HL-60 (cell line): ENCODE data around the gene FXR2.

Experiments used
- DNase-seq, 2 experiments: peaks; one replicate each; pipeline ENCODE4 v3.0.0-alpha.2; 2010 to 2020; ENCODE audit warnings: low read depth in 1 of 2, low spot score in 1 of 2
- H3K27ac ChIP-seq: fragments of 250-450 bp; sonication (Bioruptor Pico); replicated peaks from 2 replicates; pipeline ENCODE4 v1.5.1; 2020; ENCODE audit warnings: mild to moderate bottlenecking, moderate library complexity
- H3K27me3 ChIP-seq: fragments of 250-450 bp; sonication (Bioruptor Pico); 2 replicates; pipeline ENCODE4 v1.5.1; 2021; ENCODE audit warnings: mild to moderate bottlenecking, moderate library complexity; ENCODE audit not compliant: insufficient read depth, poor library complexity, severe bottlenecking
- H3K4me3 ChIP-seq: replicated peaks from 2 replicates; pipeline ENCODE4 v1.5.1; 2011; ENCODE audit warnings: mild to moderate bottlenecking, control low read depth, low read length; ENCODE audit not compliant: insufficient read depth
- CTCF ChIP-seq: IDR thresholded peaks from one replicate; pipeline ENCODE4 v1.5.1; 2011; ENCODE audit warnings: low read length, control low read depth, inconsistent platforms; ENCODE audit not compliant: insufficient read depth
- GABPA ChIP-seq: IDR thresholded peaks from 2 replicates; pipeline ENCODE4 v1.6.1; 2012; ENCODE audit warnings: low read depth
- POLR2AphosphoS5 ChIP-seq: IDR thresholded peaks from 2 replicates; pipeline ENCODE4 v1.6.1; 2012; ENCODE audit warnings: low read depth
- REST ChIP-seq: IDR thresholded peaks from 2 replicates; pipeline ENCODE4 v1.6.1; 2012; ENCODE audit warnings: low read depth; ENCODE audit not compliant: insufficient replicate concordance
- SPI1 ChIP-seq: IDR thresholded peaks from 2 replicates; pipeline ENCODE4 v1.6.1; 2012; ENCODE audit warnings: low read depth, mild to moderate bottlenecking, borderline replicate concordance

The FXR2 gene

DNA sequence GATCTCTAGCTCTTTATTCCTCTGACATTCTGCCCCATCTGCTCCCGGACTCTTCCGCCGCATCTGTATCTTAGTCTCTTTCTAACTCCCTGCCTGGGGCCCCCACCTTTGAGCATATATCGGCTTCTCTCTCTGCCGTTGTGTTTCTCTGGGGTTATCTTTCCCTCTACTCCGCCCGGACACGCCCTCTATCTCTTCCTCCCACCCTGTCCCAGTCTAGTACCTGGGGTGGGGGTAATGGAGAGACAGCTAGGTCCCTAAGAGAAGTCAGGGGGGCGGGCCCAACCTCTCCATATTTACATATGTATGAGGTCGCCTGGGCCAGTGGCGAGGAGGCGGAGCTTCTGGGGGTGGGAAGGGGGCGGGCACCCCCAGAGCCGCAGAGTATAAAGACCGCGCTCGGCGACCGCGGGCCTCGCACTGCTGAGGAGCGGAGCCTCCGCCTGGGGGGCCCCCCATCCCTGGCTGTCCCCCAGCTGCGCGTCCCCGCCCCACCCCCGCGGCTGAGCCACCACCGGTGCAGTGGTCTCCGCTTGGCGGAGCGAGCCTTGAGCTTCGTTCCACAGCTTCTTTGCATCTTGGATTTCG, 35.9 kb upstream of the FXR2 start, which contains the start of gene ATP1B2:
Gene ATP1B2, plus strand, starts transcription at position 418 of the 588 bp plus-strand sequence. CDS start 593 bp downstream, outside the sequence.
- H3K4me3 ChIP-seq = no peak within 1 kb of the TSS
- no peak for DNase-seq

GRCh38 chr17:7647018-7647417, 32.3 kb upstream of the FXR2 start:
- H3K27ac ChIP-seq = no peak overlapping the region
- no peaks in the 10 kb centered on the region for H3K27me3 ChIP-seq
- no peak overlapping the region for H3K4me3 ChIP-seq
- DNase-seq = no peak
- no peak for TF ChIP-seq GABPA
- TF ChIP-seq CTCF = no peak
- TF ChIP-seq REST = no peak
- TF ChIP-seq SPI1 = no peak
- no peak for TF ChIP-seq POLR2AphosphoS5

More for the DNA sequence above, 35.9 kb upstream of the FXR2 start, which contains the start of gene ATP1B2:
- Histone ChIP-seq H3K27ac (no peak within 1 kb of the TSS), H3K27me3 (no peaks in the 10 kb centered on the region)
- TF ChIP-seq CTCF (no peak), REST (no peak), POLR2AphosphoS5 (no peak), GABPA (no peak), SPI1 (no peak)

DNA sequence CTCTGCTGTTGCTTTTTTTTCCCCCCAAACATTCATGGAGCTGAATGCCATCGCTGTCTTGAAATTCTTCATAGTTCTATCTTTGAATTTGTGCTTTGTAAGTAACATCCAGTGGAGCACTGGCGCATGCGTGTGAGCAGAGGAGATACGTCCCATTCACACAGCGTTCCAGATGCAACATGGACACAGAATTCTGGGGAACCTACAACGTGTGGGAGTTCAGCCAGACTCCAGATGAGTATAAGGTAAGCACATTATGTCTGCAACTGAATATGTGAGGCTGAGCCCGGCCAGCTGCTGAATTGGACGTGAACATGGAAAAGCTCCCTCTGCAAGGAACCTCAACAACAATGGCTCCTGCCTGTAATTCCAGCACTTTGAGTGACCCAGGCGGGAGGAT, 31.8 kb upstream of the FXR2 start:
- Histone ChIP-seq H3K27me3 (no peaks in the 10 kb centered on the region), H3K27ac (no peak overlapping the region), H3K4me3 (no peak overlapping the region)
- no peak for TF ChIP-seq CTCF
- no peak for TF ChIP-seq SPI1
- no peak for TF ChIP-seq GABPA
- no peak for TF ChIP-seq REST
- TF ChIP-seq POLR2AphosphoS5 = no peak
- DNase-seq = no peak
